Left lung (tissue), 10 donors: Measurements from ENCODE around the gene MSANTD1. TPM values are rescaled to one million over a fixed set of nuclear protein-coding genes. Genes with fewer than 3 reads are reported as not detected.
A peak's percentile ranks its signal among the peaks of the same experiment; 100 is the strongest.

Source experiments
- ATAC-seq: fragments of 200-7000 bp; cut with Tn5 transposase; one replicate; pipeline ENCODE4 v1.9.1; 2020; ENCODE audit warnings: moderate library complexity
- DNase-seq, 4 donors: peaks; one replicate each; pipeline ENCODE4 v3.0.0-alpha.2; 2013 to 2020
- H3K27ac ChIP-seq, 2 donors: fragments of 200-600 bp; sonication (generic) in 1 of 2; one replicate each; pipeline versions ENCODE4 v1.5.0 to v1.8.0; 2020 to 2021
- H3K27me3 ChIP-seq, 2 donors: fragments of 200-600 bp; sonication (generic) in 1 of 2; one replicate each; pipeline versions ENCODE4 v1.5.0 to v1.8.0; 2020 to 2021
- H3K36me3 ChIP-seq, 2 donors: fragments of 200-600 bp; sonication (generic) in 1 of 2; one replicate each; pipeline versions ENCODE4 v1.5.0 to v1.8.0; 2020 to 2021
- H3K4me1 ChIP-seq, 2 donors: fragments of 200-600 bp; one replicate each; pipeline ENCODE4 v1.8.0; 2021
- H3K4me3 ChIP-seq, 2 donors: fragments of 200-600 bp; sonication (generic) in 1 of 2; one replicate each; pipeline versions ENCODE4 v1.5.0 to v1.8.0; 2020 to 2021; ENCODE audit warnings: mild to moderate bottlenecking in 1 of 2
- H3K9me3 ChIP-seq, 2 donors: fragments of 200-600 bp; sonication (generic) in 1 of 2; one replicate each; pipeline versions ENCODE4 v1.5.0 to v1.8.0; 2020 to 2021
- intact Hi-C, 2 donors: fragments of 100-400 bp; cut with DNase I; formaldehyde crosslinking; loops; one replicate each; pipeline versions ENCODE4 v1.11.2 to v1.14.2; 2022
- polyA plus RNA-seq, 6 donors: library from polyadenylated mRNA; unstranded; fragments of 120-200 nt; gene quantifications; one replicate each; pipeline ENCODE4 v1.2.1, GENCODE V29; 2013; ENCODE audit not compliant: insufficient read length in 6 of 6
- total RNA-seq, 2 donors: library from RNA; stranded (reverse); fragmentation: NEBNext Ultra II Directional; extraction: Animal tissue kit (Norgen Biotek cat#: 25700); gene quantifications; one replicate each; pipeline ENCODE4 v1.2.1, GENCODE V29; 2021
- TF ChIP-seq, protein P1 (sequence below), 2 donors: fragments of 200-600 bp; sonication (generic) in 1 of 2; IDR thresholded peaks; one replicate each; pipeline versions ENCODE4 v1.5.0 to v1.8.0; 2021; ENCODE audit warnings: antibody characterized with exemption in 2 of 2
- donor health status: DM: no; HTN: yes; CAD: no.
- donor health status: DM: no; HTN: no; CAD: no.

Gene MSANTD1
- total and polyA plus RNA-seq, 8 donors: 0.54 to 1.4 (median 1.0) TPM

DNA sequence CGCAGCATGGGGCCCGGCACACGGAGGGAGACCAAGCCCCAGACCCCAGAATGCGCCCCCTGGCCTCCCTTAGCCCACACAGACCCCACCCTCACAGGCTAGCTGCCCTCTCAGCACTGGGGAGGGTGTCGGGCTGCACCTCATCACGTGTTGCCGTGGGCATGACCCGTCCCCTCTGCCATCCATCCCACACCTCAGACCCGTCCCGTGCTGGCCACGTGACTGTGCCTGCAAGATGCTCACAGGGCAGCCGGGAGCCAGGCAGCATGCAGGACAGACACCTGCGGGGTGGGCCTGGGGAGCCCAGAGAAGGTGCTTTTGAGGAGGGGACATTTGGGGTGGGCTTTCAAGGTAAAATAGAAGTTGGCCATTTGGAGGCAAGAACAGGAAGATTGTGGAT is 4.8 kb downstream of the MSANTD1 start:
- Histone ChIP-seq H3K27me3 (no peaks in the 10 kb centered on the region), H3K4me3 (no peak overlapping the region), H3K27ac (no peak overlapping the region), H3K9me3 (no peaks in the 10 kb centered on the region), H3K36me3 (peaks cover 0 to 10% of the 10 kb centered on the region in 2 donors), H3K4me1 (no peaks in the 10 kb centered on the region)
- intact Hi-C loops: no loop called here
- DNase-seq (peak in 2 of 4 donors; percentile 28 to 60), ATAC-seq (no peak)
- TF ChIP-seq, protein P1, sequence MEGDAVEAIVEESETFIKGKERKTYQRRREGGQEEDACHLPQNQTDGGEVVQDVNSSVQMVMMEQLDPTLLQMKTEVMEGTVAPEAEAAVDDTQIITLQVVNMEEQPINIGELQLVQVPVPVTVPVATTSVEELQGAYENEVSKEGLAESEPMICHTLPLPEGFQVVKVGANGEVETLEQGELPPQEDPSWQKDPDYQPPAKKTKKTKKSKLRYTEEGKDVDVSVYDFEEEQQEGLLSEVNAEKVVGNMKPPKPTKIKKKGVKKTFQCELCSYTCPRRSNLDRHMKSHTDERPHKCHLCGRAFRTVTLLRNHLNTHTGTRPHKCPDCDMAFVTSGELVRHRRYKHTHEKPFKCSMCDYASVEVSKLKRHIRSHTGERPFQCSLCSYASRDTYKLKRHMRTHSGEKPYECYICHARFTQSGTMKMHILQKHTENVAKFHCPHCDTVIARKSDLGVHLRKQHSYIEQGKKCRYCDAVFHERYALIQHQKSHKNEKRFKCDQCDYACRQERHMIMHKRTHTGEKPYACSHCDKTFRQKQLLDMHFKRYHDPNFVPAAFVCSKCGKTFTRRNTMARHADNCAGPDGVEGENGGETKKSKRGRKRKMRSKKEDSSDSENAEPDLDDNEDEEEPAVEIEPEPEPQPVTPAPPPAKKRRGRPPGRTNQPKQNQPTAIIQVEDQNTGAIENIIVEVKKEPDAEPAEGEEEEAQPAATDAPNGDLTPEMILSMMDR (IDR thresholded peaks at IDR 0.05): no peak

- Histone ChIP-seq H3K4me1 (no peaks in the 10 kb centered on the region), H3K4me3 (no peak overlapping the region), H3K27ac (no peak overlapping the region), H3K36me3 (peaks cover 0 to 10% of the 10 kb centered on the region in 2 donors), H3K27me3 (no peaks in the 10 kb centered on the region), H3K9me3 (no peaks in the 10 kb centered on the region)
- ATAC-seq: no peak
- peak in 2 of 4 donors; percentile 22 to 56 for DNase-seq
- TF ChIP-seq, protein P1 (IDR thresholded peaks at IDR 0.05): no peak
- intact Hi-C loops: no loop called here
Measured at GRCh38 chr4:3254302-3255131, 5.6 kb downstream of the MSANTD1 start.

GRCh38 chr4:3255611-3256186 is 6.7 kb downstream of the MSANTD1 start:
- no peaks in the 10 kb centered on the region for H3K27me3 ChIP-seq
- no peak overlapping the region for H3K27ac ChIP-seq
- H3K4me3 ChIP-seq: no peak overlapping the region
- ATAC-seq: no peak
- H3K9me3 ChIP-seq: no peaks in the 10 kb centered on the region
- H3K36me3 ChIP-seq: peaks cover 0 to 10% of the 10 kb centered on the region in 2 donors
- no peaks in the 10 kb centered on the region for H3K4me1 ChIP-seq
- intact Hi-C loops: no loop called here
- peak in 2 of 4 donors; percentile 18 to 75 for DNase-seq
- TF ChIP-seq, protein P1 (IDR thresholded peaks at IDR 0.05): no peak

- H3K4me3 ChIP-seq: no peak overlapping the region
- no peak for ATAC-seq
- intact Hi-C loops: no loop called here
Measured at GRCh38 chr4:3256230-3257102, 7.5 kb downstream of the MSANTD1 start.

More at GRCh38 chr4:3256230-3257102, 7.5 kb downstream of the MSANTD1 start:
- TF ChIP-seq, protein P1 (IDR thresholded peaks at IDR 0.05): no peak
- Histone ChIP-seq H3K27ac (no peak overlapping the region), H3K9me3 (no peaks in the 10 kb centered on the region), H3K36me3 (peaks cover 0 to 10% of the 10 kb centered on the region in 2 donors), H3K27me3 (no peaks in the 10 kb centered on the region), H3K4me1 (no peaks in the 10 kb centered on the region)
- peak in 2 of 4 donors; percentile 14 to 52 for DNase-seq
